WTC11 (cell line): ENCODE results near the gene ZPLD1. TPM values are rescaled to one million over a fixed set of nuclear protein-coding genes. Genes with fewer than 3 reads are reported as not detected.

Source experiments
- ATAC-seq: fragments of 200-7000 bp; cut with Tn5 transposase; 2 replicates; pipeline ENCODE4 v1.10.0; 2021; ENCODE audit warnings: mild to moderate bottlenecking, moderate library complexity
- CTCF ChIA-PET: fragments of 300-600 bp; sonication (Branson Sonifier 250); formaldehyde crosslinking; loops from one replicate; lab custom pipeline; 2021; ENCODE audit warnings: antibody characterized with exemption; lab: Charles Lee
- POLR2A ChIA-PET: fragments of 350-600 bp; sonication (Branson Sonifier 250); formaldehyde crosslinking; loops from one replicate; lab custom pipeline; 2021; ENCODE audit warnings: antibody characterized with exemption; lab: Charles Lee
- DNase-seq: peaks from one replicate; pipeline ENCODE4 v3.0.0; 2021; ENCODE audit warnings: low spot score
- H3K27ac Mint-ChIP-seq: 2 replicates; pipeline ENCODE4 v1.8.0; 2021; ENCODE audit warnings: mixed read lengths
- H3K27me3 Mint-ChIP-seq: 2 replicates; pipeline ENCODE4 v1.8.0; 2021; ENCODE audit warnings: low read depth, mild to moderate bottlenecking, moderate library complexity, mixed read lengths
- H3K36me3 Mint-ChIP-seq: 2 replicates; pipeline ENCODE4 v1.8.0; 2021; ENCODE audit warnings: mixed read lengths
- H3K4me1 Mint-ChIP-seq: 2 replicates; pipeline ENCODE4 v1.8.0; 2022; ENCODE audit warnings: mixed read lengths
- H3K4me3 Mint-ChIP-seq: 2 replicates; pipeline ENCODE4 v1.8.0; 2021; ENCODE audit warnings: mild to moderate bottlenecking, moderate library complexity, mixed read lengths
- H3K9me3 Mint-ChIP-seq: 2 replicates; pipeline ENCODE4 v1.8.0; 2021; ENCODE audit warnings: mixed read lengths
- AFF4 ChIP-seq: sonication (generic); formaldehyde crosslinking; IDR thresholded peaks from 2 replicates; pipeline ENCODE4 v1.8.1; 2023; ENCODE audit warnings: mild to moderate bottlenecking, missing genetic modification reagents, borderline replicate concordance
- ATF3 ChIP-seq: sonication (generic); formaldehyde crosslinking; conservative IDR thresholded peaks from 2 replicates; pipeline ENCODE4 v1.8.1; 2022; ENCODE audit warnings: mild to moderate bottlenecking, missing genetic modification reagents
- CBFB ChIP-seq: sonication (generic); formaldehyde crosslinking; IDR thresholded peaks from 2 replicates; pipeline ENCODE4 v1.8.1; 2022; ENCODE audit warnings: mild to moderate bottlenecking, low read depth, missing genetic modification reagents
- CREM ChIP-seq: sonication (generic); formaldehyde crosslinking; IDR thresholded peaks from 2 replicates; pipeline ENCODE4 v1.8.1; 2022; ENCODE audit warnings: mild to moderate bottlenecking, missing genetic modification reagents, moderate library complexity
- EMX1 ChIP-seq: fragments of 250-450 bp; sonication (Bioruptor Pico); IDR thresholded peaks from 2 replicates; pipeline ENCODE4 v1.8.0; 2021; ENCODE audit warnings: mild to moderate bottlenecking
- ETV6 ChIP-seq: sonication (generic); formaldehyde crosslinking; IDR thresholded peaks from 2 replicates; pipeline ENCODE4 v1.8.1; 2022; ENCODE audit warnings: mild to moderate bottlenecking, missing genetic modification reagents
- GABPB1 ChIP-seq: sonication (generic); formaldehyde crosslinking; IDR thresholded peaks from 2 replicates; pipeline ENCODE4 v1.8.1; 2023; ENCODE audit warnings: mild to moderate bottlenecking, missing genetic modification reagents
- IRF2 ChIP-seq: sonication (generic); formaldehyde crosslinking; IDR thresholded peaks from 2 replicates; pipeline ENCODE4 v1.8.0; 2022; ENCODE audit warnings: low read depth, missing genetic modification reagents, borderline replicate concordance
- NFATC4 ChIP-seq: fragments of 250-450 bp; sonication (Bioruptor Pico); IDR thresholded peaks from 2 replicates; pipeline ENCODE4 v1.9.0; 2021; ENCODE audit warnings: mild to moderate bottlenecking
- NFYB ChIP-seq: sonication (generic); formaldehyde crosslinking; conservative IDR thresholded peaks from 2 replicates; pipeline ENCODE4 v1.8.0; 2022; ENCODE audit warnings: low read depth, missing genetic modification reagents
- SMAD4 ChIP-seq: sonication (generic); formaldehyde crosslinking; IDR thresholded peaks from 2 replicates; pipeline ENCODE4 v1.8.0; 2022; ENCODE audit warnings: mild to moderate bottlenecking, missing genetic modification reagents
- SOX15 ChIP-seq: fragments of 250-450 bp; sonication (Bioruptor Pico); IDR thresholded peaks from 2 replicates; pipeline ENCODE4 v1.9.0; 2021; ENCODE audit warnings: mild to moderate bottlenecking
- SP1 ChIP-seq: sonication (generic); formaldehyde crosslinking; conservative IDR thresholded peaks from 2 replicates; pipeline ENCODE4 v1.8.1; 2022; ENCODE audit warnings: missing genetic modification reagents
- TEAD1 ChIP-seq: sonication (generic); formaldehyde crosslinking; IDR thresholded peaks from 2 replicates; pipeline ENCODE4 v1.8.0; 2022; ENCODE audit warnings: mild to moderate bottlenecking, missing genetic modification reagents
- ZNF138 ChIP-seq: sonication (generic); formaldehyde crosslinking; conservative IDR thresholded peaks from 2 replicates; pipeline ENCODE4 v1.8.1; 2022; ENCODE audit warnings: mild to moderate bottlenecking, moderate library complexity, missing genetic modification reagents
- ZSCAN18 ChIP-seq: fragments of 250-450 bp; sonication (Bioruptor Pico); IDR thresholded peaks from 2 replicates; pipeline ENCODE4 v2.1.2; 2022; ENCODE audit warnings: mild to moderate bottlenecking, moderate library complexity
- total RNA-seq: library from RNA; stranded (reverse); gene quantifications from 3 replicates; pipeline ENCODE4 v1.2.3, GENCODE V29; 2021
- TF ChIP-seq, protein P1 (sequence below): sonication (generic); formaldehyde crosslinking; IDR thresholded peaks from 2 replicates; pipeline ENCODE4 v1.8.0; 2023; ENCODE audit warnings: missing genetic modification reagents, mild to moderate bottlenecking, borderline replicate concordance
- TF ChIP-seq, protein P2 (sequence below): sonication (generic); formaldehyde crosslinking; IDR thresholded peaks from 2 replicates; pipeline ENCODE4 v1.8.0; 2022; ENCODE audit warnings: mild to moderate bottlenecking, missing genetic modification reagents
- TF ChIP-seq, protein P3 (sequence below): sonication (generic); formaldehyde crosslinking; IDR thresholded peaks from 2 replicates; pipeline ENCODE4 v1.8.0; 2022; ENCODE audit warnings: mild to moderate bottlenecking, missing genetic modification reagents
- TF ChIP-seq, protein P4 (sequence below): sonication (generic); formaldehyde crosslinking; IDR thresholded peaks from 2 replicates; pipeline ENCODE4 v1.8.1; 2022; ENCODE audit warnings: missing genetic modification reagents, borderline replicate concordance
- TF ChIP-seq, protein P5 (sequence below): fragments of 250-450 bp; sonication (Bioruptor Pico); IDR thresholded peaks from 2 replicates; pipeline ENCODE4 v1.9.0; 2021; ENCODE audit warnings: moderate library complexity, mild to moderate bottlenecking, inconsistent platforms, borderline replicate concordance

Gene ZPLD1
- total RNA-seq, 1 experiment from 2014 or later = not detected

DNA sequence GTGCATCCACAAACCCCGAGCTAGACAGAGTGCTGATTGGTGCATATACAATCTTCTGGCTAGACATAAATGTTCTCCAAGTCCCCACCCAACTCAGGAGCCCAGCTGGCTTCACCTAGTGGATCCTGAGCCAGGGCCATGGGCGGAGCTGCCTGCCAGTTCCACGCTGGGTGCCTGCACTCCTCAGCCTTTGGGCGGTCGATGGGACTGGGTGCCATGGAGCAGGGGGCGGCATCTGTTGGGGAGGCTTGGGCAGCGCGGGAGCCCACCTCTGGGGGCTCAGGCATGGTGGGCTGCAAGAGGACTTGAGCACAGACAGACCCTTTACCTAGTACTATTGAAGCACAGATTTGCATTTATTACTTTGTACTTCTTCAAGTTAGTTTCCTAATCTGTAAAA, 57.5 kb downstream of the ZPLD1 start (continued):
- TF ChIP-seq, protein P1, sequence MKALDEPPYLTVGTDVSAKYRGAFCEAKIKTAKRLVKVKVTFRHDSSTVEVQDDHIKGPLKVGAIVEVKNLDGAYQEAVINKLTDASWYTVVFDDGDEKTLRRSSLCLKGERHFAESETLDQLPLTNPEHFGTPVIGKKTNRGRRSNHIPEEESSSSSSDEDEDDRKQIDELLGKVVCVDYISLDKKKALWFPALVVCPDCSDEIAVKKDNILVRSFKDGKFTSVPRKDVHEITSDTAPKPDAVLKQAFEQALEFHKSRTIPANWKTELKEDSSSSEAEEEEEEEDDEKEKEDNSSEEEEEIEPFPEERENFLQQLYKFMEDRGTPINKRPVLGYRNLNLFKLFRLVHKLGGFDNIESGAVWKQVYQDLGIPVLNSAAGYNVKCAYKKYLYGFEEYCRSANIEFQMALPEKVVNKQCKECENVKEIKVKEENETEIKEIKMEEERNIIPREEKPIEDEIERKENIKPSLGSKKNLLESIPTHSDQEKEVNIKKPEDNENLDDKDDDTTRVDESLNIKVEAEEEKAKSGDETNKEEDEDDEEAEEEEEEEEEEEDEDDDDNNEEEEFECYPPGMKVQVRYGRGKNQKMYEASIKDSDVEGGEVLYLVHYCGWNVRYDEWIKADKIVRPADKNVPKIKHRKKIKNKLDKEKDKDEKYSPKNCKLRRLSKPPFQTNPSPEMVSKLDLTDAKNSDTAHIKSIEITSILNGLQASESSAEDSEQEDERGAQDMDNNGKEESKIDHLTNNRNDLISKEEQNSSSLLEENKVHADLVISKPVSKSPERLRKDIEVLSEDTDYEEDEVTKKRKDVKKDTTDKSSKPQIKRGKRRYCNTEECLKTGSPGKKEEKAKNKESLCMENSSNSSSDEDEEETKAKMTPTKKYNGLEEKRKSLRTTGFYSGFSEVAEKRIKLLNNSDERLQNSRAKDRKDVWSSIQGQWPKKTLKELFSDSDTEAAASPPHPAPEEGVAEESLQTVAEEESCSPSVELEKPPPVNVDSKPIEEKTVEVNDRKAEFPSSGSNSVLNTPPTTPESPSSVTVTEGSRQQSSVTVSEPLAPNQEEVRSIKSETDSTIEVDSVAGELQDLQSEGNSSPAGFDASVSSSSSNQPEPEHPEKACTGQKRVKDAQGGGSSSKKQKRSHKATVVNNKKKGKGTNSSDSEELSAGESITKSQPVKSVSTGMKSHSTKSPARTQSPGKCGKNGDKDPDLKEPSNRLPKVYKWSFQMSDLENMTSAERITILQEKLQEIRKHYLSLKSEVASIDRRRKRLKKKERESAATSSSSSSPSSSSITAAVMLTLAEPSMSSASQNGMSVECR (CRISPR knock-in tag) = no peak
- TF ChIP-seq SP1 (CRISPR knock-in tag) (no peak), IRF2 (CRISPR knock-in tag) (no peak), ZNF138 (CRISPR knock-in tag) (no peak)

DNA sequence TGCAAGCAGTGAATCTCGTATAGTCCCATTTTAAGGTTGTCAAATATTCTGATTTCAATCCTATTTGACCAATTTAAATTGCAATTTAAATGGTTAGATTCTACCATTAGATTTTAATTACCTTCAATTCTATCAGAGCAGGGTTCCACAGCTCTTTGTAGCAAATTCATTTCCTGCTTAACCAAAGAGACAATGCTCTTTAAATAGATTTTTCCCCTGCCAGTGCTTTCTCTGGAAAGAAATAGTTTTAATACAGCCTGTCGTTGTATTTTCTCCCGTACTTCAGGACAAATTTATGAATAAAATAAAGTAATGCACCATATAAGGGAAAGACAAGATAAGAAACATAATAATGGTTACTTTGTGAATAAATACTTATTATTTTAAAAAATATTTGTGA, 62.8 kb downstream of the ZPLD1 start:
- no peak for ATAC-seq
- H3K9me3 Mint-ChIP-seq = peaks cover 10% of the 10 kb centered on the region
- H3K36me3 Mint-ChIP-seq = peaks cover 7% of the 10 kb centered on the region
- no peaks in the 10 kb centered on the region for H3K27me3 Mint-ChIP-seq
- ChIA-PET POLR2A (no interaction called here), CTCF (interaction anchor here (1.4 kb wide), 1 partner anchor 27 kb away, joined by 4 read pairs; no protein-coding TSS in a partner anchor)
- no peak overlapping the region for H3K27ac Mint-ChIP-seq
- no peak overlapping the region for H3K4me3 Mint-ChIP-seq
- H3K4me1 Mint-ChIP-seq = peaks cover 8% of the 10 kb centered on the region
- no peak for DNase-seq
- TF ChIP-seq ATF3 (no peak), NFYB (CRISPR knock-in tag) (no peak), AFF4 (no peak), SMAD4 (no peak), GABPB1 (CRISPR knock-in tag) (no peak), EMX1 (CRISPR knock-in tag) (no peak), ETV6 (no peak), NFATC4 (no peak), CBFB (CRISPR knock-in tag) (no peak), TEAD1 (no peak), ZSCAN18 (CRISPR knock-in tag) (no peak), SP1 (CRISPR knock-in tag) (no peak), CREM (CRISPR knock-in tag) (no peak), SOX15 (CRISPR knock-in tag) (no peak)
- TF ChIP-seq, protein P2, sequence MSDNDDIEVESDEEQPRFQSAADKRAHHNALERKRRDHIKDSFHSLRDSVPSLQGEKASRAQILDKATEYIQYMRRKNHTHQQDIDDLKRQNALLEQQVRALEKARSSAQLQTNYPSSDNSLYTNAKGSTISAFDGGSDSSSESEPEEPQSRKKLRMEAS = no peak
- TF ChIP-seq, protein P3, sequence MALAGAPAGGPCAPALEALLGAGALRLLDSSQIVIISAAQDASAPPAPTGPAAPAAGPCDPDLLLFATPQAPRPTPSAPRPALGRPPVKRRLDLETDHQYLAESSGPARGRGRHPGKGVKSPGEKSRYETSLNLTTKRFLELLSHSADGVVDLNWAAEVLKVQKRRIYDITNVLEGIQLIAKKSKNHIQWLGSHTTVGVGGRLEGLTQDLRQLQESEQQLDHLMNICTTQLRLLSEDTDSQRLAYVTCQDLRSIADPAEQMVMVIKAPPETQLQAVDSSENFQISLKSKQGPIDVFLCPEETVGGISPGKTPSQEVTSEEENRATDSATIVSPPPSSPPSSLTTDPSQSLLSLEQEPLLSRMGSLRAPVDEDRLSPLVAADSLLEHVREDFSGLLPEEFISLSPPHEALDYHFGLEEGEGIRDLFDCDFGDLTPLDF (CRISPR knock-in tag) = no peak
- TF ChIP-seq, protein P4, sequence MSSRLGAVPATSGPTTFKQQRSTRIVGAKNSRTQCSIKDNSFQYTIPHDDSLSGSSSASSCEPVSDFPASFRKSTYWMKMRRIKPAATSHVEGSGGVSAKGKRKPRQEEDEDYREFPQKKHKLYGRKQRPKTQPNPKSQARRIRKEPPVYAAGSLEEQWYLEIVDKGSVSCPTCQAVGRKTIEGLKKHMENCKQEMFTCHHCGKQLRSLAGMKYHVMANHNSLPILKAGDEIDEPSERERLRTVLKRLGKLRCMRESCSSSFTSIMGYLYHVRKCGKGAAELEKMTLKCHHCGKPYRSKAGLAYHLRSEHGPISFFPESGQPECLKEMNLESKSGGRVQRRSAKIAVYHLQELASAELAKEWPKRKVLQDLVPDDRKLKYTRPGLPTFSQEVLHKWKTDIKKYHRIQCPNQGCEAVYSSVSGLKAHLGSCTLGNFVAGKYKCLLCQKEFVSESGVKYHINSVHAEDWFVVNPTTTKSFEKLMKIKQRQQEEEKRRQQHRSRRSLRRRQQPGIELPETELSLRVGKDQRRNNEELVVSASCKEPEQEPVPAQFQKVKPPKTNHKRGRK (CRISPR knock-in tag) = no peak
- TF ChIP-seq, protein P5, sequence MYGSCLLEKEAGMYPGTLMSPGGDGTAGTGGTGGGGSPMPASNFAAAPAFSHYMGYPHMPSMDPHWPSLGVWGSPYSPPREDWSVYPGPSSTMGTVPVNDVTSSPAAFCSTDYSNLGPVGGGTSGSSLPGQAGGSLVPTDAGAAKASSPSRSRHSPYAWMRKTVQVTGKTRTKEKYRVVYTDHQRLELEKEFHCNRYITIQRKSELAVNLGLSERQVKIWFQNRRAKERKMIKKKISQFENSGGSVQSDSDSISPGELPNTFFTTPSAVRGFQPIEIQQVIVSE (CRISPR knock-in tag) = no peak
- TF ChIP-seq, all 79 proteins: peak for 0
